ENCODE measurements around the gene GPBP1.

The GPBP1 gene

GRCh38 chr5:57207681-57208080 is 33.8 kb downstream of the GPBP1 start:
- TF ChIP-seq, protein P1, sequence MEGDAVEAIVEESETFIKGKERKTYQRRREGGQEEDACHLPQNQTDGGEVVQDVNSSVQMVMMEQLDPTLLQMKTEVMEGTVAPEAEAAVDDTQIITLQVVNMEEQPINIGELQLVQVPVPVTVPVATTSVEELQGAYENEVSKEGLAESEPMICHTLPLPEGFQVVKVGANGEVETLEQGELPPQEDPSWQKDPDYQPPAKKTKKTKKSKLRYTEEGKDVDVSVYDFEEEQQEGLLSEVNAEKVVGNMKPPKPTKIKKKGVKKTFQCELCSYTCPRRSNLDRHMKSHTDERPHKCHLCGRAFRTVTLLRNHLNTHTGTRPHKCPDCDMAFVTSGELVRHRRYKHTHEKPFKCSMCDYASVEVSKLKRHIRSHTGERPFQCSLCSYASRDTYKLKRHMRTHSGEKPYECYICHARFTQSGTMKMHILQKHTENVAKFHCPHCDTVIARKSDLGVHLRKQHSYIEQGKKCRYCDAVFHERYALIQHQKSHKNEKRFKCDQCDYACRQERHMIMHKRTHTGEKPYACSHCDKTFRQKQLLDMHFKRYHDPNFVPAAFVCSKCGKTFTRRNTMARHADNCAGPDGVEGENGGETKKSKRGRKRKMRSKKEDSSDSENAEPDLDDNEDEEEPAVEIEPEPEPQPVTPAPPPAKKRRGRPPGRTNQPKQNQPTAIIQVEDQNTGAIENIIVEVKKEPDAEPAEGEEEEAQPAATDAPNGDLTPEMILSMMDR (IDR thresholded peaks at IDR 0.05; ENCODE audit: borderline replicate concordance, extremely low read depth, low read length, poor library complexity, severe bottlenecking): no peak
- no peak for TF ChIP-seq EZH2 (IDR thresholded peaks at IDR 0.05; ENCODE audit: borderline replicate concordance, low read depth, low read length, severe bottlenecking)
- Histone ChIP-seq H3K4me2 (ENCODE audit: insufficient read depth, low read length) (no peak overlapping the region), H3K4me1 (ENCODE audit: insufficient read depth, low read length) (peaks cover 3% of the 10 kb centered on the region; the same call in 1 of the 2 replicates), H3K27ac (ENCODE audit: low read length) (no peak overlapping the region), H3K27me3 (ENCODE audit: insufficient read depth, low read length, poor library complexity) (no peaks in the 10 kb centered on the region), H3K36me3 (ENCODE audit: insufficient read depth, low read length) (peaks cover 21% of the 10 kb centered on the region), H3K4me3 (ENCODE audit: low read depth in 1 of 2, low read length in 2 of 2) (no peak overlapping the region), H3K9ac (ENCODE audit: low read depth, low read length) (no peak overlapping the region), H4K20me1 (ENCODE audit: insufficient read depth, low read length) (peaks cover 91% of the 10 kb centered on the region), H2AFZ (ENCODE audit: low read depth, low read length) (no peak overlapping the region), H3K79me2 (ENCODE audit: insufficient read depth, low read length) (peaks cover 100% of the 10 kb centered on the region), H3K9me3 (ENCODE audit: insufficient read depth, low read length, severe bottlenecking) (no peaks in the 10 kb centered on the region)
- DNase-seq: no peak
- no peak for ATAC-seq (ENCODE audit: insufficient read depth, low read depth)

DNA sequence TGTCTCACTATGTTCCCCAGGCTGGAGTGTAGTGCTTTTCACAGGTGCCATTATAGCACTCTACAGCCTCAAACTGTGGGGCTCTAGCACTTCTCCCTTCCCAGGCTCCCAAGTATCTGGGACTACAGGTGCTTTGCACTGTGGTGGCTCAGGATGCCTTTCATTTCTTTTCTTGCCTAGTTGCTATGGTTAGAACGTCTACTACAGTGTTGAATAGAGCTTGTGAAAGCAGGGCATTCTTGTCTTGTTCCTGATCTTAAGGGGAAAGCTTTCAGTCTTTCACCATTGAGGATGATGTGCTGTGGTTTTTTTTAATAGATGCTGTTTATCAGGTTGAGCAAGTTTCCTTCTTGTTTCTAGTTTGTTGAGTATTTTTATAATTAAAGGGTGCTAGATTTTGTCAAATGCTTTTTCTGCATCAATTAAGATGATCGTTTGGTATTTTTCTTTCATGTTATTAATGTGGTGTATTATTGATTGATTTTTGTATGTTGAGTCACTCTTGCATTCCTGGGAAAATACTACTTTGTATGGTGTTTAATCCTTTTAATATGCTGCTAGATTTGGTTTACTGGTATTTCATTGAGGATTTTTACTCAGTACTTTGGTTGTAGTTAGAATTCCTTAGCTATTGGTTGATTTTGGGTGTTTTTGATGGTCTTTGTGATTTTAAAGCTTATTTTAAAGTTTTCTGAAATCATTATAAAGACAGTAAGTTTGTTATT is 35.6 kb downstream of the GPBP1 start:
- ATAC-seq (ENCODE audit: insufficient read depth, low read depth): 0 out of 3 replicates have a peak, but pooled peaks have one; percentile 39
- Histone ChIP-seq H3K4me1 (ENCODE audit: insufficient read depth, low read length) (peaks cover 3% of the 10 kb centered on the region; the same call in 1 of the 2 replicates), H3K79me2 (ENCODE audit: insufficient read depth, low read length) (peaks cover 100% of the 10 kb centered on the region), H3K9me3 (ENCODE audit: insufficient read depth, low read length, severe bottlenecking) (no peaks in the 10 kb centered on the region), H3K36me3 (ENCODE audit: insufficient read depth, low read length) (peaks cover 34% of the 10 kb centered on the region; the same call in 1 of the 2 replicates), H3K27ac (ENCODE audit: low read length) (no peak overlapping the region), H3K27me3 (ENCODE audit: insufficient read depth, low read length, poor library complexity) (no peaks in the 10 kb centered on the region), H3K9ac (ENCODE audit: low read depth, low read length) (no peak overlapping the region), H3K4me3 (ENCODE audit: low read depth in 1 of 2, low read length in 2 of 2) (no peak overlapping the region), H4K20me1 (ENCODE audit: insufficient read depth, low read length) (peaks cover 88% of the 10 kb centered on the region), H3K4me2 (ENCODE audit: insufficient read depth, low read length) (no peak overlapping the region), H2AFZ (ENCODE audit: low read depth, low read length) (no peak overlapping the region)
- TF ChIP-seq, protein P1 (IDR thresholded peaks at IDR 0.05; ENCODE audit: borderline replicate concordance, extremely low read depth, low read length, poor library complexity, severe bottlenecking): no peak
- no peak for TF ChIP-seq EZH2 (IDR thresholded peaks at IDR 0.05; ENCODE audit: borderline replicate concordance, low read depth, low read length, severe bottlenecking)
- DNase-seq: no peak

DNA sequence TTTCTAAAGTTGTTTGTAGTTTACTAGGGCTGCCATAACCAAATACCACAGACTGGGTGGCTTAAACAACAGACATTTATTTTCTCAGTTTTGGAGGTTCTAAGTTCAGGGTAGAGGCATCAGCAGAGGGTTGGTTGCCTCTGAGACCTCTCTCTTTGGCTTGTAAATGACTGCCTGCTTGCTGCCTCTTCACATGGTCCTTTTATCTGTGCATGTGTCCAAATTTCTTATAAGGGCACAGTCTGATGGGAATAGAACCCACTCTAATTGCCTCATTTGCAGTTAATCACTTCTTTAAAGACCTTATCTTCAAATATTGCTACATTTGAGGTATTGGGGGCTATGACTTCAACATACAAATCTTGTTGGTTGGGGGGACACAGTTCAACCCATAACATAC is 36.8 kb downstream of the GPBP1 start:
- peaks cover 90% of the 10 kb centered on the region for H4K20me1 ChIP-seq (ENCODE audit: insufficient read depth, low read length)
- no peak overlapping the region for H3K27ac ChIP-seq (ENCODE audit: low read length)
- ATAC-seq (ENCODE audit: insufficient read depth, low read depth) (no peak), DNase-seq (no peak)
- H3K36me3 ChIP-seq (ENCODE audit: insufficient read depth, low read length): peaks cover 41% of the 10 kb centered on the region
- H3K9ac ChIP-seq (ENCODE audit: low read depth, low read length): no peak overlapping the region
- no peak for TF ChIP-seq EZH2 (IDR thresholded peaks at IDR 0.05; ENCODE audit: borderline replicate concordance, low read depth, low read length, severe bottlenecking)
- TF ChIP-seq, protein P1 (IDR thresholded peaks at IDR 0.05; ENCODE audit: borderline replicate concordance, extremely low read depth, low read length, poor library complexity, severe bottlenecking): no peak
- no peaks in the 10 kb centered on the region for H3K9me3 ChIP-seq (ENCODE audit: insufficient read depth, low read length, severe bottlenecking)
- H3K4me1 ChIP-seq (ENCODE audit: insufficient read depth, low read length): peaks cover 3% of the 10 kb centered on the region; the same call in 1 of the 2 replicates
- H3K79me2 ChIP-seq (ENCODE audit: insufficient read depth, low read length): peaks cover 100% of the 10 kb centered on the region
- no peak overlapping the region for H3K4me2 ChIP-seq (ENCODE audit: insufficient read depth, low read length)
- no peak overlapping the region for H3K4me3 ChIP-seq (ENCODE audit: low read depth in 1 of 2, low read length in 2 of 2)
- H2AFZ ChIP-seq (ENCODE audit: low read depth, low read length): no peak overlapping the region
- H3K27me3 ChIP-seq (ENCODE audit: insufficient read depth, low read length, poor library complexity): no peaks in the 10 kb centered on the region

Measured in DND-41 (cell line).